Endothelial cell of umbilical vein (primary cell): ENCODE measurements around the gene AKT3.

Source experiments
- CTCF ChIP-seq, 2 donors: IDR thresholded peaks; 1 replicate in 1 of 2; 2 replicates in 1 of 2; pipeline ENCODE4 v1.5.1; 2011; ENCODE audit warnings: low read length in 2 of 2, mild to moderate bottlenecking in 2 of 2, moderate library complexity in 2 of 2, control low read depth in 1 of 2, inconsistent platforms in 1 of 2, low read depth in 1 of 2; ENCODE audit not compliant: insufficient read depth in 1 of 2; ENCODE audit errors: extremely low read depth in 1 of 2
- EZH2 ChIP-seq: IDR thresholded peaks from 2 replicates; pipeline ENCODE4 v1.6.1; 2012; ENCODE audit warnings: borderline replicate concordance, low read depth, mild to moderate bottlenecking, moderate library complexity, low read length, inconsistent platforms; ENCODE audit not compliant: severe bottlenecking
- FOS ChIP-seq: IDR thresholded peaks from 2 replicates; pipeline ENCODE4 v1.6.1; 2011; ENCODE audit warnings: mild to moderate bottlenecking, low read length, moderate library complexity, borderline replicate concordance; ENCODE audit not compliant: insufficient read depth
- GATA2 ChIP-seq: IDR thresholded peaks from 2 replicates; pipeline ENCODE4 v1.7.0; 2011; ENCODE audit warnings: low read depth, mild to moderate bottlenecking, moderate library complexity, mixed read lengths, low read length; ENCODE audit not compliant: insufficient read length, insufficient read depth
- JUN ChIP-seq: IDR thresholded peaks from 2 replicates; pipeline ENCODE4 v1.6.1; 2011; ENCODE audit warnings: borderline replicate concordance, low read depth; ENCODE audit not compliant: insufficient read length, insufficient read depth
- MAX ChIP-seq: IDR thresholded peaks from 2 replicates; pipeline ENCODE4 v1.6.1; 2011; ENCODE audit not compliant: insufficient read depth, insufficient read length
- MYC ChIP-seq: IDR thresholded peaks from one replicate; pipeline ENCODE4 v1.6.1; 2011; ENCODE audit warnings: mild to moderate bottlenecking, low read depth, low read length
- POLR2A ChIP-seq: IDR thresholded peaks from 2 replicates; pipeline ENCODE4 v1.6.1; 2012; ENCODE audit warnings: low read depth, mild to moderate bottlenecking, control low read depth, low read length
- POLR2AphosphoS5 ChIP-seq: IDR thresholded peaks from 2 replicates; pipeline ENCODE4 v1.6.1; 2012; ENCODE audit warnings: low read depth, mild to moderate bottlenecking, control low read depth, low read length, moderate library complexity; ENCODE audit not compliant: insufficient read depth

- no peak for TF ChIP-seq POLR2A
- TF ChIP-seq EZH2: no peak
- TF ChIP-seq CTCF (IDR thresholded peaks at IDR 0.05; ENCODE audit: extremely low read depth in 1 of 2, insufficient read depth in 1 of 2, low read depth in 1 of 2, low read length in 2 of 2): no peak
- no peak for TF ChIP-seq MYC
- no peak for TF ChIP-seq JUN
- TF ChIP-seq POLR2AphosphoS5: no peak
- no peak for TF ChIP-seq MAX
- TF ChIP-seq FOS: no peak
- TF ChIP-seq GATA2: no peak
These were observed 380.5 kb downstream of the AKT3 start for GRCh38 chr1:243469497-243469896.
